Measurements from ENCODE around the gene STK32A. TPM values are rescaled to one million over a fixed set of nuclear protein-coding genes. Genes with fewer than 3 reads are reported as not detected.

STK32A gene
- total RNA-seq, 1 experiment from 2014 or later, result 1.2 TPM

GRCh38 chr5:147286296-147286695 lies 51.5 kb downstream of the STK32A start:
- no peak overlapping the region for H2AFZ ChIP-seq (ENCODE audit: low read depth, low read length, poor library complexity, severe bottlenecking)
- no TSS peak for BruUV-seq (replicated peaks)
- DNase-seq (ENCODE audit: low read depth, low spot score) (no peak), ATAC-seq (no peak)
- TF ChIP-seq, protein P1, sequence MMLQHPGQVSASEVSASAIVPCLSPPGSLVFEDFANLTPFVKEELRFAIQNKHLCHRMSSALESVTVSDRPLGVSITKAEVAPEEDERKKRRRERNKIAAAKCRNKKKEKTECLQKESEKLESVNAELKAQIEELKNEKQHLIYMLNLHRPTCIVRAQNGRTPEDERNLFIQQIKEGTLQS (IDR thresholded peaks at IDR 0.05), result no peak
- no peak for TF ChIP-seq SP1 (IDR thresholded peaks at IDR 0.05; ENCODE audit: low read depth)
- no peak for TF ChIP-seq MAX (IDR thresholded peaks at IDR 0.05)
- no peak for TF ChIP-seq YY1 (IDR thresholded peaks at IDR 0.05; ENCODE audit: extremely low read depth, insufficient replicate concordance, low read depth, low read length)
- no peak for TF ChIP-seq EZH2 (IDR thresholded peaks at IDR 0.05)
- TF ChIP-seq ZFX (IDR thresholded peaks at IDR 0.05), result no peak
- TF ChIP-seq, protein P2, sequence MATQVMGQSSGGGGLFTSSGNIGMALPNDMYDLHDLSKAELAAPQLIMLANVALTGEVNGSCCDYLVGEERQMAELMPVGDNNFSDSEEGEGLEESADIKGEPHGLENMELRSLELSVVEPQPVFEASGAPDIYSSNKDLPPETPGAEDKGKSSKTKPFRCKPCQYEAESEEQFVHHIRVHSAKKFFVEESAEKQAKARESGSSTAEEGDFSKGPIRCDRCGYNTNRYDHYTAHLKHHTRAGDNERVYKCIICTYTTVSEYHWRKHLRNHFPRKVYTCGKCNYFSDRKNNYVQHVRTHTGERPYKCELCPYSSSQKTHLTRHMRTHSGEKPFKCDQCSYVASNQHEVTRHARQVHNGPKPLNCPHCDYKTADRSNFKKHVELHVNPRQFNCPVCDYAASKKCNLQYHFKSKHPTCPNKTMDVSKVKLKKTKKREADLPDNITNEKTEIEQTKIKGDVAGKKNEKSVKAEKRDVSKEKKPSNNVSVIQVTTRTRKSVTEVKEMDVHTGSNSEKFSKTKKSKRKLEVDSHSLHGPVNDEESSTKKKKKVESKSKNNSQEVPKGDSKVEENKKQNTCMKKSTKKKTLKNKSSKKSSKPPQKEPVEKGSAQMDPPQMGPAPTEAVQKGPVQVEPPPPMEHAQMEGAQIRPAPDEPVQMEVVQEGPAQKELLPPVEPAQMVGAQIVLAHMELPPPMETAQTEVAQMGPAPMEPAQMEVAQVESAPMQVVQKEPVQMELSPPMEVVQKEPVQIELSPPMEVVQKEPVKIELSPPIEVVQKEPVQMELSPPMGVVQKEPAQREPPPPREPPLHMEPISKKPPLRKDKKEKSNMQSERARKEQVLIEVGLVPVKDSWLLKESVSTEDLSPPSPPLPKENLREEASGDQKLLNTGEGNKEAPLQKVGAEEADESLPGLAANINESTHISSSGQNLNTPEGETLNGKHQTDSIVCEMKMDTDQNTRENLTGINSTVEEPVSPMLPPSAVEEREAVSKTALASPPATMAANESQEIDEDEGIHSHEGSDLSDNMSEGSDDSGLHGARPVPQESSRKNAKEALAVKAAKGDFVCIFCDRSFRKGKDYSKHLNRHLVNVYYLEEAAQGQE (IDR thresholded peaks at IDR 0.05; ENCODE audit: low read depth), result no peak
- TF ChIP-seq FOSL1 (IDR thresholded peaks at IDR 0.05; ENCODE audit: low read depth), result no peak
- no peak for TF ChIP-seq EZH2phosphoT487 (IDR thresholded peaks at IDR 0.05; ENCODE audit: borderline replicate concordance)
- no peak for TF ChIP-seq SRF (IDR thresholded peaks at IDR 0.05; ENCODE audit: low read depth)
- TF ChIP-seq ZBTB33 (IDR thresholded peaks at IDR 0.05; ENCODE audit: extremely low read depth, insufficient replicate concordance, low read length), result no peak
- 0 out of 2 replicates have a peak, but pooled peaks cover 4% of the 10 kb centered on the region for H3K27me3 ChIP-seq (ENCODE audit: insufficient read depth, low read length)
- ChIA-PET POLR2A (no interaction called here), RAD21 (ENCODE audit: low non-redundant PET in 1 of 2, low total read pairs in 2 of 2, uncharacterized antibody in 2 of 2, unreplicated experiment in 2 of 2) (no interaction called here), CTCF (no interaction called here)
- H3K4me2 ChIP-seq (ENCODE audit: low read length), result no peak overlapping the region
- no peaks in the 10 kb centered on the region for H3K36me3 ChIP-seq (ENCODE audit: control insufficient read depth in 1 of 2, insufficient read depth in 2 of 2, low read length in 2 of 2)
- no peak overlapping the region for H3K4me3 ChIP-seq (replicated peaks in 1 of 2; ENCODE audit: low read depth in 1 of 2, low read length in 2 of 2)
- H3K79me2 ChIP-seq (ENCODE audit: insufficient read depth, low read length), result no peaks in the 10 kb centered on the region
- H3K27ac ChIP-seq (ENCODE audit: low read depth, low read length), result no peak overlapping the region
- no peak overlapping the region for H3K9ac ChIP-seq (ENCODE audit: low read length)
- no peaks in the 10 kb centered on the region for H3K9me2 ChIP-seq (ENCODE audit: insufficient read depth)
- intact Hi-C loops (cut with micrococcal nuclease), result no loop called here
- H3K9me3 ChIP-seq (ENCODE audit: control insufficient read depth in 1 of 2, insufficient read depth in 1 of 2, low read depth in 1 of 2, low read length in 2 of 2), result no peaks in the 10 kb centered on the region
- H3K4me1 ChIP-seq (ENCODE audit: control insufficient read depth in 1 of 2, insufficient read depth in 2 of 2, low read length in 2 of 2), result no peaks in the 10 kb centered on the region
- H4K20me1 ChIP-seq (ENCODE audit: insufficient read depth), result no peaks in the 10 kb centered on the region
